Fibroblast of lung (primary cell): ENCODE measurements around the gene CRIP3. TPM values are rescaled to one million over a fixed set of nuclear protein-coding genes. Genes with fewer than 3 reads are reported as not detected.

Experiments used
- DNase-seq, 2 donors: peaks; one replicate each; pipeline versions ENCODE4 v3.0.0 to v3.0.0-alpha.2; 2010; ENCODE audit warnings: low read depth in 2 of 2
- H2AFZ ChIP-seq: 2 replicates; pipeline ENCODE4 v1.5.1; 2012; ENCODE audit warnings: low read length, control low read depth, inconsistent platforms
- H3K27ac ChIP-seq: 2 replicates; pipeline ENCODE4 v1.5.1; 2011; ENCODE audit warnings: low read length, control low read depth; ENCODE audit not compliant: insufficient read depth
- H3K27me3 ChIP-seq: 2 replicates; pipeline ENCODE4 v1.5.1; 2011; ENCODE audit warnings: mild to moderate bottlenecking, low read length; ENCODE audit not compliant: control insufficient read depth, insufficient read depth
- H3K36me3 ChIP-seq: 2 replicates; pipeline ENCODE4 v1.5.1; 2011; ENCODE audit warnings: low read length; ENCODE audit not compliant: control insufficient read depth, insufficient read depth
- H3K4me1 ChIP-seq: 2 replicates; pipeline ENCODE4 v1.5.1; 2011; ENCODE audit warnings: low read length; ENCODE audit not compliant: control insufficient read depth, insufficient read depth; ENCODE audit errors: extremely low read depth
- H3K4me2 ChIP-seq: 2 replicates; pipeline ENCODE4 v1.5.1; 2011; ENCODE audit warnings: low read length, control low read depth; ENCODE audit not compliant: insufficient read depth; ENCODE audit errors: extremely low read depth
- H3K4me3 ChIP-seq, 4 experiments: fragments of 200-600 bp in 1 of 4; sonication (generic) in 1 of 4; replicated peaks in 1 of 4; 2 replicates each; pipeline ENCODE4 v1.5.1; 2011 to 2016; ENCODE audit warnings: low read length in 4 of 4, low read depth in 3 of 4, mild to moderate bottlenecking in 3 of 4, control low read depth in 2 of 4, inconsistent platforms in 1 of 4, mixed read lengths in 1 of 4; ENCODE audit not compliant: insufficient read depth in 1 of 4; ENCODE audit errors: control extremely low read depth in 1 of 4
- H3K79me2 ChIP-seq: 2 replicates; pipeline ENCODE4 v1.5.1; 2012; ENCODE audit warnings: mild to moderate bottlenecking, low read length, inconsistent platforms; ENCODE audit not compliant: control insufficient read depth, insufficient read depth
- H3K9ac ChIP-seq: 2 replicates; pipeline ENCODE4 v1.5.1; 2011; ENCODE audit warnings: mild to moderate bottlenecking, low read length, control low read depth; ENCODE audit not compliant: insufficient read depth
- H3K9me3 ChIP-seq: 2 replicates; pipeline ENCODE4 v1.5.1; 2012; ENCODE audit warnings: low read depth, low read length; ENCODE audit not compliant: control insufficient read depth, insufficient read depth
- H4K20me1 ChIP-seq: 2 replicates; pipeline ENCODE4 v1.5.1; 2011; ENCODE audit warnings: low read length; ENCODE audit not compliant: control insufficient read depth, insufficient read depth; ENCODE audit errors: extremely low read depth
- CTCF ChIP-seq, 2 donors: IDR thresholded peaks in 1 of 2; conservative IDR thresholded peaks in 1 of 2; 1 replicate in 1 of 2; 2 replicates in 1 of 2; pipeline ENCODE4 v1.5.1; 2011 to 2012; ENCODE audit warnings: low read length in 2 of 2, control low read depth in 1 of 2, inconsistent platforms in 1 of 2, low read depth in 1 of 2, mild to moderate bottlenecking in 1 of 2
- EZH2 ChIP-seq: IDR thresholded peaks from 2 replicates; pipeline ENCODE4 v1.5.1; 2012; ENCODE audit warnings: low read length, control low read depth, mild to moderate bottlenecking; ENCODE audit errors: missing control alignments
- polyA plus RNA-seq, 2 donors: library from polyadenylated mRNA; depleted of rRNA in 1 of 2; stranded (reverse) in 1 of 2; unstranded in 1 of 2; fragments of >200 nt; gene quantifications; 2 replicates each; pipeline ENCODE4 v1.2.1, GENCODE V29; 2011 to 2012; ENCODE audit warnings: missing spikeins in 1 of 2
- total RNA-seq: library from RNA; depleted of rRNA; stranded (reverse); fragments of >200 nt; gene quantifications from 2 replicates; pipeline ENCODE4 v1.2.1, GENCODE V29; 2014

CRIP3 gene
- total and polyA plus RNA-seq, 2 donors (not counting 1 experiment from before 2014, with no cell fraction given), result not detected

DNA sequence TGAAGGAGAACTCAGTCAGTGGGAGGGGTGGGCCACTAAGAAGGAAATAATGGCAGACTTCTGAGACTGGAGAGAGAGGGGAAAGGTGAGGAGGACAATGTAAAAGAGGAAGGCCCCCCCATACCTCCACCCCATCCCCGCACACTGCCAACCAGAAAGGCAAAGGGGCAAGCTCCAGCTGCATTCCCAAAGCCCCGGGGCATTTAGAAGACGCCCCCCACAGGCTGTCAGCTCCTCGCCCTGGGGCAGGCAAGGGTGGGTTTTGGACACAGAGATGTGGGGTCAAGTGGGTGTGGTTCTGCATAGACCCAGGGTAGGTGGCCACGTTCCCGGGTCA lies 31.4 kb downstream of the CRIP3 start:
- H3K9ac ChIP-seq, result no peak overlapping the region
- TF ChIP-seq EZH2, result no peak
- no peak for TF ChIP-seq CTCF (conservative IDR thresholded peaks at IDR 0.05 in 1 of 2, IDR thresholded peaks at IDR 0.05 in 1 of 2; ENCODE audit: low read depth in 1 of 2, low read length in 2 of 2)
- no peak for DNase-seq
- no peaks in the 10 kb centered on the region for H4K20me1 ChIP-seq
- H3K4me2 ChIP-seq, result no peak overlapping the region
- no peak overlapping the region for H2AFZ ChIP-seq
- H3K27me3 ChIP-seq, result peaks cover 29% of the 10 kb centered on the region
- H3K4me1 ChIP-seq, result no peaks in the 10 kb centered on the region
- H3K9me3 ChIP-seq, result no peaks in the 10 kb centered on the region
- no peak overlapping the region for H3K27ac ChIP-seq
- no peaks in the 10 kb centered on the region for H3K36me3 ChIP-seq
- H3K4me3 ChIP-seq, result no peak overlapping the region
- H3K79me2 ChIP-seq, result no peaks in the 10 kb centered on the region

GRCh38 chr6:43276577-43277305 lies 31.9 kb downstream of the CRIP3 start:
- Histone ChIP-seq H3K9me3 (no peaks in the 10 kb centered on the region), H3K36me3 (no peaks in the 10 kb centered on the region), H2AFZ (no peak overlapping the region), H3K4me2 (no peak overlapping the region), H3K27me3 (peaks cover 33% of the 10 kb centered on the region), H4K20me1 (no peaks in the 10 kb centered on the region), H3K4me3 (no peak overlapping the region), H3K79me2 (no peaks in the 10 kb centered on the region), H3K9ac (no peak overlapping the region), H3K27ac (no peak overlapping the region), H3K4me1 (no peaks in the 10 kb centered on the region)
- no peak for DNase-seq
- no peak for TF ChIP-seq CTCF (conservative IDR thresholded peaks at IDR 0.05 in 1 of 2, IDR thresholded peaks at IDR 0.05 in 1 of 2; ENCODE audit: low read depth in 1 of 2, low read length in 2 of 2)
- no peak for TF ChIP-seq EZH2

DNA sequence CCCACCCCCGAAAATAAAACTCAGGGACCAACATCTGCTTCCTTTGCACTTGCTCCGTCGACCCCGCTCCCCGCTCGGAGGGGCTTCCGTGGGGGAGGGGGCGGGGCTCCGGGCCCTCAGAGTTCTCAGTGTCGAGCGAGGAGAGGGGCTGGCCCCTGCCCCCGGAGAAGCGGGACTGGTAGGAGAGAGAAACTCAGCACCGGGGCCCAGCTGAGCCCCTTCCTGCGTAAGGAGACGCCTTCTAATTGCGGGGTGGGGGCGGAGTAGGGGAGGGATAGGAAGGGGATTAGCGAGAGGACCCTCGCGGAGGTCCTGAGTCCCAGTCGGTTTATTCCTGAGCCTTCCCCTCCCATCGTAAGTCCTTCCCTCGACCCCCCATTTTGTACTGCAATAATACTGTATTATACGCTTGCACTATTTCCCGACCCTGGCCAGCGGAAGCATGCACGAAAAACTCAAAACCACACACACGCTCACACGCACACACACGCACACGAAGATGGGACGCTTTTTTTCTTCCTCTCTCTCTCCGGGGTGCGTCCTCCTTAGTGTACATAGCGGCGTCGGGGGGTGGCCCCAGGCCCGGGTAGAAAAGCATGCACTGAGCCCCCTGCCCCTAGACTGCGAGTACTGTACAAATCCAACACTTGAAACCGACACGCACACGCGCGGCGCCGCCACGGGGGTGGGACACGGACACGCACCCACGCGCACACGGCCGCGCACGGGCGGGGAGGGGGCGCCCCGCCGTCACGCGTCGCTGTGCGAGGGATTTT lies 32.6 kb downstream of the CRIP3 start:
- H3K9ac ChIP-seq, result no peak overlapping the region
- no peaks in the 10 kb centered on the region for H3K9me3 ChIP-seq

More for the DNA sequence above, 32.6 kb downstream of the CRIP3 start:
- TF ChIP-seq EZH2 (peak; percentile 87), CTCF (conservative IDR thresholded peaks at IDR 0.05 in 1 of 2, IDR thresholded peaks at IDR 0.05 in 1 of 2; ENCODE audit: low read depth in 1 of 2, low read length in 2 of 2) (no peak)
- Histone ChIP-seq H3K79me2 (no peaks in the 10 kb centered on the region), H3K4me2 (no peak overlapping the region), H3K4me1 (no peaks in the 10 kb centered on the region), H3K4me3 (no peak overlapping the region), H3K27me3 (peaks cover 33% of the 10 kb centered on the region), H2AFZ (no peak overlapping the region), H3K36me3 (no peaks in the 10 kb centered on the region), H3K27ac (no peak overlapping the region), H4K20me1 (no peaks in the 10 kb centered on the region)
- DNase-seq, result peak in 1 of 2 donors; percentile 16
